H9 (cell line): ENCODE results near the gene TMEM175. TPM values are rescaled to one million over a fixed set of nuclear protein-coding genes. Genes with fewer than 3 reads are reported as not detected.
A peak's percentile ranks its signal among the peaks of the same experiment; 100 is the strongest.

Source experiments
- DNase-seq: peaks from one replicate; pipeline ENCODE4 v3.0.0-alpha.2; 2017
- H2AFZ ChIP-seq: one replicate; pipeline ENCODE4 v1.6.1; 2013; ENCODE audit warnings: mild to moderate bottlenecking, low read length, control low read depth, moderate library complexity
- H2AK5ac ChIP-seq: 2 replicates; pipeline ENCODE4 v1.6.1; 2013; ENCODE audit warnings: low read length, control low read depth, mixed read lengths; ENCODE audit not compliant: insufficient read length
- H2BK120ac ChIP-seq: one replicate; pipeline ENCODE4 v1.6.1; 2013; ENCODE audit warnings: low read depth, mild to moderate bottlenecking, low read length, control low read depth, inconsistent platforms; ENCODE audit not compliant: poor library complexity, severe bottlenecking
- H2BK12ac ChIP-seq: 2 replicates; pipeline ENCODE4 v1.6.1; 2013; ENCODE audit warnings: low read length, control low read depth, mixed read lengths, low read depth; ENCODE audit not compliant: insufficient read length
- H2BK15ac ChIP-seq: 2 replicates; pipeline ENCODE4 v1.6.1; 2013; ENCODE audit warnings: low read depth, low read length, control low read depth
- H2BK20ac ChIP-seq: one replicate; pipeline ENCODE4 v1.6.1; 2013; ENCODE audit warnings: low read depth, mild to moderate bottlenecking, low read length, control low read depth, inconsistent platforms; ENCODE audit not compliant: poor library complexity, severe bottlenecking
- H2BK5ac ChIP-seq: 2 replicates; pipeline ENCODE4 v1.6.1; 2013; ENCODE audit warnings: low read length, control low read depth, mixed read lengths; ENCODE audit not compliant: insufficient read length
- H3K14ac ChIP-seq: 2 replicates; pipeline ENCODE4 v1.6.1; 2013; ENCODE audit warnings: low read length, control low read depth; ENCODE audit not compliant: insufficient read depth
- H3K18ac ChIP-seq: 2 replicates; pipeline ENCODE4 v1.6.1; 2013; ENCODE audit warnings: low read depth, mild to moderate bottlenecking, mixed read lengths, low read length, control low read depth; ENCODE audit not compliant: insufficient read length
- H3K23ac ChIP-seq: 2 replicates; pipeline ENCODE4 v1.6.1; 2013; ENCODE audit warnings: low read length, control low read depth, mixed read lengths, low read depth; ENCODE audit not compliant: insufficient read length
- H3K23me2 ChIP-seq: 2 replicates; pipeline ENCODE4 v1.6.1; 2013; ENCODE audit warnings: low read depth, mild to moderate bottlenecking, mixed read lengths, low read length, control low read depth; ENCODE audit not compliant: insufficient read length, poor library complexity, severe bottlenecking
- H3K27ac ChIP-seq: 2 replicates; pipeline ENCODE4 v1.5.1; 2013; ENCODE audit warnings: low read length, control low read depth, mixed read lengths, low read depth; ENCODE audit not compliant: insufficient read length
- H3K27me3 ChIP-seq: 2 replicates; pipeline ENCODE4 v1.6.1; 2013; ENCODE audit warnings: low read length, control low read depth, inconsistent platforms; ENCODE audit not compliant: insufficient read depth
- H3K4ac ChIP-seq: 2 replicates; pipeline ENCODE4 v1.6.1; 2013; ENCODE audit warnings: low read depth, mild to moderate bottlenecking, control low read depth, inconsistent platforms, low read length, moderate library complexity
- H3K4me1 ChIP-seq: 2 replicates; pipeline ENCODE4 v1.6.1; 2013; ENCODE audit warnings: low read length, control low read depth, inconsistent platforms; ENCODE audit not compliant: insufficient read depth
- H3K4me2 ChIP-seq: 2 replicates; pipeline ENCODE4 v1.6.1; 2013; ENCODE audit warnings: low read length, control low read depth, mixed read lengths; ENCODE audit not compliant: insufficient read length, insufficient read depth
- H3K56ac ChIP-seq: 2 replicates; pipeline ENCODE4 v1.6.1; 2013; ENCODE audit warnings: low read depth, mild to moderate bottlenecking, mixed read lengths, low read length, control low read depth; ENCODE audit not compliant: insufficient read length
- H3K79me1 ChIP-seq: 2 replicates; pipeline ENCODE4 v1.6.1; 2013; ENCODE audit warnings: low read depth, mild to moderate bottlenecking, moderate library complexity, low read length, control low read depth, inconsistent platforms; ENCODE audit not compliant: insufficient read depth, poor library complexity, severe bottlenecking
- H3K79me2 ChIP-seq: 2 replicates; pipeline ENCODE4 v1.6.1; 2013; ENCODE audit warnings: low read length, control low read depth, inconsistent platforms; ENCODE audit not compliant: insufficient read depth
- H3K9ac ChIP-seq: 2 replicates; pipeline ENCODE4 v1.6.1; 2013; ENCODE audit warnings: low read length, control low read depth, mixed read lengths; ENCODE audit not compliant: insufficient read length; ENCODE audit errors: extremely low read depth
- H3K9me3 ChIP-seq: one replicate; pipeline ENCODE4 v1.6.1; 2013; ENCODE audit warnings: low read depth, low read length, inconsistent platforms; ENCODE audit not compliant: control insufficient read depth
- H3T11ph ChIP-seq: one replicate; pipeline ENCODE4 v1.6.1; 2013; ENCODE audit warnings: mild to moderate bottlenecking, low read length, control low read depth, inconsistent platforms
- H4K20me1 ChIP-seq: one replicate; pipeline ENCODE4 v1.6.1; 2013; ENCODE audit not compliant: control insufficient read depth, insufficient read length, insufficient read depth
- H4K5ac ChIP-seq: 2 replicates; pipeline ENCODE4 v1.6.1; 2013; ENCODE audit warnings: low read depth, mild to moderate bottlenecking, mixed read lengths, low read length, control low read depth; ENCODE audit not compliant: insufficient read length
- H4K8ac ChIP-seq: replicated peaks from 2 replicates; pipeline ENCODE4 v1.6.1; 2013; ENCODE audit warnings: low read length, control low read depth, mixed read lengths, low read depth; ENCODE audit not compliant: insufficient read length
- H4K91ac ChIP-seq: 2 replicates; pipeline ENCODE4 v1.6.1; 2013; ENCODE audit warnings: low read depth, mild to moderate bottlenecking, moderate library complexity, mixed read lengths, low read length, control low read depth; ENCODE audit not compliant: insufficient read length
- H3K27ac Mint-ChIP-seq, 3 experiments: 2 replicates in 2 of 3; 3 replicates in 1 of 3; pipeline ENCODE4 v1.8.0; 2020 to 2021; ENCODE audit warnings: mixed read lengths in 3 of 3, mild to moderate bottlenecking in 1 of 3, moderate library complexity in 1 of 3
- H3K27me3 Mint-ChIP-seq: 2 replicates; pipeline ENCODE4 v1.8.0; 2021; ENCODE audit warnings: low read depth, mild to moderate bottlenecking, moderate library complexity, mixed read lengths
- H3K36me3 Mint-ChIP-seq, 3 experiments: 2 replicates in 2 of 3; 3 replicates in 1 of 3; pipeline ENCODE4 v1.8.0; 2020 to 2021; ENCODE audit warnings: low read depth in 3 of 3, mixed read lengths in 3 of 3; ENCODE audit not compliant: insufficient read depth in 1 of 3
- H3K4me1 Mint-ChIP-seq, 2 experiments: 2 replicates each; pipeline ENCODE4 v1.8.0; 2020; ENCODE audit warnings: mixed read lengths in 2 of 2
- H3K4me3 Mint-ChIP-seq, 2 experiments: 2 replicates in 1 of 2; 3 replicates in 1 of 2; pipeline ENCODE4 v1.8.0; 2020 to 2021; ENCODE audit warnings: mild to moderate bottlenecking in 2 of 2, mixed read lengths in 2 of 2, moderate library complexity in 1 of 2
- H3K9me3 Mint-ChIP-seq, 2 experiments: 2 replicates in 1 of 2; 3 replicates in 1 of 2; pipeline ENCODE4 v1.8.0; 2020; ENCODE audit warnings: mild to moderate bottlenecking in 2 of 2, mixed read lengths in 2 of 2, moderate library complexity in 1 of 2
- CTCF ChIP-seq: fragments of 200-600 bp; sonication (generic); conservative IDR thresholded peaks from 3 replicates; pipeline ENCODE4 v1.8.0; 2021; ENCODE audit warnings: antibody characterized with exemption, mild to moderate bottlenecking
- WGBS: extraction: QIAGEN DNeasy Blood & Tissue Kit; methylation state at CpG from one replicate; pipeline ENCODE4 v1.1.7; 2013; ENCODE audit warnings: missing lambda C conversion rate, low lambda C conversion rate, mixed read lengths; ENCODE audit not compliant: insufficient read length; ENCODE audit errors: extremely low coverage; 5-methylcytosine and 5-hydroxymethylcytosine counted together
- total RNA-seq: library from RNA; stranded (reverse); gene quantifications from 2 replicates; pipeline ENCODE4 v1.2.1, GENCODE V29; 2021

TMEM175 gene
- total RNA-seq, 1 experiment from 2014 or later: 6.4 TPM

GRCh38 chr4:896630-897029 is 35.6 kb upstream of the TMEM175 start:
- Histone ChIP-seq H4K5ac (no peak overlapping the region), H4K91ac (no peak overlapping the region), H3K23ac (no peak overlapping the region), H3K18ac (no peak overlapping the region), H2BK20ac (no peak overlapping the region), H2AK5ac (no peak overlapping the region), H3K4me2 (no peak overlapping the region), H3T11ph (no peak overlapping the region), H2BK15ac (no peak overlapping the region), H3K9ac (no peak overlapping the region), H2AFZ (no peak overlapping the region), H4K8ac (no peak overlapping the region), H3K14ac (no peak overlapping the region), H3K4me1 (no peaks in the 10 kb centered on the region), H3K27me3 (no peaks in the 10 kb centered on the region), H3K56ac (no peak overlapping the region), H2BK120ac (no peak overlapping the region), H3K79me2 (no peaks in the 10 kb centered on the region), H3K23me2 (no peaks in the 10 kb centered on the region), H3K79me1 (no peaks in the 10 kb centered on the region), H3K27ac (no peak overlapping the region), H2BK5ac (no peak overlapping the region), H3K4ac (no peak overlapping the region), H4K20me1 (no peaks in the 10 kb centered on the region), H3K9me3 (no peaks in the 10 kb centered on the region), H2BK12ac (no peak overlapping the region)
- no peaks in the 10 kb centered on the region for H3K27me3 Mint-ChIP-seq
- WGBS: no CpG with 5 or more reads among the region's 20 CpGs
- H3K36me3 Mint-ChIP-seq: peaks cover 3 to 35% (median 16%) of the 10 kb centered on the region in 3 experiments; a peak in 5 of 7 replicates
- DNase-seq: no peak
- no peaks in the 10 kb centered on the region for H3K9me3 Mint-ChIP-seq
- H3K4me1 Mint-ChIP-seq: no peaks in the 10 kb centered on the region
- no peak overlapping the region for H3K4me3 Mint-ChIP-seq
- H3K27ac Mint-ChIP-seq: peak overlapping the region in 2 of 3 experiments; percentile 1 to 51; a peak in 2 of 7 replicates
- TF ChIP-seq CTCF: no peak
